Measurements from ENCODE around the gene RNF141. TPM values are rescaled to one million over a fixed set of nuclear protein-coding genes. Genes with fewer than 3 reads are reported as not detected.

The RNF141 gene
- total and polyA plus RNA-seq, 2 donors (not counting 3 experiments of a cell fraction or from before 2014, with no cell fraction given): 9.4 to 32.4 TPM

- H3K9me3 ChIP-seq (replicated peaks; ENCODE audit: control insufficient read depth, insufficient read depth, low read length): no peaks in the 10 kb centered on the region
- intact Hi-C loops (cut with micrococcal nuclease): loop anchor here (2.0 kb wide), 1 partner anchor 14 kb away; no protein-coding TSS in a partner anchor
- H3K36me3 ChIP-seq (ENCODE audit: control insufficient read depth in 2 of 2, extremely low read depth in 1 of 2, insufficient read depth in 2 of 2, low read length in 2 of 2): no peaks in the 10 kb centered on the region
- H3K27me3 ChIP-seq (ENCODE audit: control insufficient read depth in 2 of 2, insufficient read depth in 2 of 2, low read length in 2 of 2): no peaks in the 10 kb centered on the region
- peaks cover 5% of the 10 kb centered on the region for H3K4me1 ChIP-seq (ENCODE audit: control insufficient read depth, extremely low read depth, insufficient read depth, low read length)
- H3K79me2 ChIP-seq (ENCODE audit: control insufficient read depth, insufficient read depth, low read length): no peaks in the 10 kb centered on the region
- POLR2A ChIA-PET: no interaction called here
- no peak overlapping the region for H3K27ac ChIP-seq (ENCODE audit: insufficient read depth, low read depth, low read length)
- H3K9me1 ChIP-seq (replicated peaks; ENCODE audit: control insufficient read depth, extremely low read depth, insufficient read depth, low read length): no peaks in the 10 kb centered on the region
- BruUV-seq (replicated peaks): no TSS peak
- CTCF ChIA-PET: interaction anchor here (0.6 kb wide), 1 partner anchor 130 kb away, joined by 3 read pairs; no protein-coding TSS in a partner anchor
- FAIRE-seq: peak; percentile 47
- H3K4me2 ChIP-seq (ENCODE audit: insufficient read depth, low read length): no peak overlapping the region
- no peak overlapping the region for H3K9ac ChIP-seq (replicated peaks; ENCODE audit: extremely low read depth, insufficient read depth, low read length)
- no peak overlapping the region for H2AFZ ChIP-seq (ENCODE audit: low read depth, low read length)
- TF ChIP-seq FOS (IDR thresholded peaks at IDR 0.05; ENCODE audit: borderline replicate concordance, insufficient read depth, low read length) (peak; percentile 28), GATA2 (IDR thresholded peaks at IDR 0.05; ENCODE audit: insufficient read depth, insufficient read length, low read depth, low read length) (no peak)
- no peak overlapping the region for H3K4me3 ChIP-seq (replicated peaks in 1 of 3; ENCODE audit: insufficient read depth in 1 of 3, low read depth in 1 of 3, low read length in 3 of 3)
- dilution Hi-C loops (cut with MboI; ENCODE audit: extremely low pct_ligation_motif_present, low sequenced_read_pairs): no loop called here
- no peak for DNase-seq (ENCODE audit: low read depth, low spot score)
- no peaks in the 10 kb centered on the region for H4K20me1 ChIP-seq (replicated peaks; ENCODE audit: control insufficient read depth, extremely low read depth, insufficient read depth, low read length)
Measured at GRCh38 chr11:10561043-10561818, 20.2 kb upstream of the RNF141 start.

DNA sequence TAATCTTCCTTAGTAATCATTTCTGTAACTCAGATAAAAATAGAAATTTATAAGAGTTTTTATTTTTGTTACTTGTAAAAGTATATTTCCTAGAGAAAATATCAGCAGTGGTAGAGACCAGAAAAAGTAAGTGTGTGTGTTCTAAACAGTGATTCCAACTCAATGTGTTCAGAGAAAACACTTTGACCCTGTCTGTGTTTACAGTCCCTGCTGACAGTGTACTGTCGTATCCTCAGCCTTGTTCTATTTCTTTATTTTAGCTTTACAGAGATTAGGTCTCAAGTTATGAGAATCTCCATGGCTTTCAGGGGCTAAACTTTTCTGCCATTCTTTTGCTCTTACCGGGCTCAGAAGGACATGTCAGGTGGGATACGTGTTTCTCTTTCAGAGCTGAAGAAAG is 17.3 kb upstream of the RNF141 start:
- no peaks in the 10 kb centered on the region for H3K9me1 ChIP-seq (replicated peaks; ENCODE audit: control insufficient read depth, extremely low read depth, insufficient read depth, low read length)
- no TSS peak for BruUV-seq (replicated peaks)
- H3K4me2 ChIP-seq (ENCODE audit: insufficient read depth, low read length): no peak overlapping the region
- H3K9me3 ChIP-seq (replicated peaks; ENCODE audit: control insufficient read depth, insufficient read depth, low read length): no peaks in the 10 kb centered on the region
- FAIRE-seq: no peak
- no peaks in the 10 kb centered on the region for H4K20me1 ChIP-seq (replicated peaks; ENCODE audit: control insufficient read depth, extremely low read depth, insufficient read depth, low read length)
- no peak overlapping the region for H3K27ac ChIP-seq (ENCODE audit: insufficient read depth, low read depth, low read length)
- ChIA-PET CTCF (interaction anchor here (1.4 to 1.9 kb wide), 2 partner anchors 9 to 18 kb away, joined by 5 to 10 read pairs; partner anchors contain the start of gene RNF141), POLR2A (no interaction called here)
- no peaks in the 10 kb centered on the region for H3K79me2 ChIP-seq (ENCODE audit: control insufficient read depth, insufficient read depth, low read length)
- H3K9ac ChIP-seq (replicated peaks; ENCODE audit: extremely low read depth, insufficient read depth, low read length): no peak overlapping the region
- no peaks in the 10 kb centered on the region for H3K36me3 ChIP-seq (ENCODE audit: control insufficient read depth in 2 of 2, extremely low read depth in 1 of 2, insufficient read depth in 2 of 2, low read length in 2 of 2)
- intact Hi-C loops (cut with micrococcal nuclease): no loop called here
- no peak for DNase-seq (ENCODE audit: low read depth, low spot score)
- no peak overlapping the region for H3K4me3 ChIP-seq (replicated peaks in 1 of 3; ENCODE audit: insufficient read depth in 1 of 3, low read depth in 1 of 3, low read length in 3 of 3)
- H3K4me1 ChIP-seq (ENCODE audit: control insufficient read depth, extremely low read depth, insufficient read depth, low read length): peaks cover 5% of the 10 kb centered on the region
- H2AFZ ChIP-seq (ENCODE audit: low read depth, low read length): no peak overlapping the region
- dilution Hi-C loops (cut with MboI; ENCODE audit: extremely low pct_ligation_motif_present, low sequenced_read_pairs): no loop called here
- no peaks in the 10 kb centered on the region for H3K27me3 ChIP-seq (ENCODE audit: control insufficient read depth in 2 of 2, insufficient read depth in 2 of 2, low read length in 2 of 2)
- TF ChIP-seq JUN (IDR thresholded peaks at IDR 0.05; ENCODE audit: borderline replicate concordance, insufficient read depth, insufficient read length, low read depth) (no peak), CTCF (IDR thresholded peaks at IDR 0.05; ENCODE audit: extremely low read depth in 1 of 2, insufficient read depth in 1 of 2, low read depth in 1 of 2, low read length in 2 of 2) (no peak), FOS (IDR thresholded peaks at IDR 0.05; ENCODE audit: borderline replicate concordance, insufficient read depth, low read length) (no peak), GATA2 (IDR thresholded peaks at IDR 0.05; ENCODE audit: insufficient read depth, insufficient read length, low read depth, low read length) (no peak), POLR2AphosphoS5 (IDR thresholded peaks at IDR 0.05; ENCODE audit: insufficient read depth, low read depth, low read length) (no peak), MYC (IDR thresholded peaks at IDR 0.05; ENCODE audit: low read depth, low read length) (no peak), EZH2 (IDR thresholded peaks at IDR 0.05; ENCODE audit: borderline replicate concordance, low read depth, low read length, severe bottlenecking) (no peak), POLR2A (IDR thresholded peaks at IDR 0.05; ENCODE audit: low read depth, low read length) (no peak)
- TF ChIP-seq, protein P1, sequence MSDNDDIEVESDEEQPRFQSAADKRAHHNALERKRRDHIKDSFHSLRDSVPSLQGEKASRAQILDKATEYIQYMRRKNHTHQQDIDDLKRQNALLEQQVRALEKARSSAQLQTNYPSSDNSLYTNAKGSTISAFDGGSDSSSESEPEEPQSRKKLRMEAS (IDR thresholded peaks at IDR 0.05; ENCODE audit: insufficient read depth, insufficient read length): no peak
